ENCODE results near the gene GALNT14.
A peak's percentile ranks its signal among the peaks of the same experiment; 100 is the strongest.

The GALNT14 gene

DNA sequence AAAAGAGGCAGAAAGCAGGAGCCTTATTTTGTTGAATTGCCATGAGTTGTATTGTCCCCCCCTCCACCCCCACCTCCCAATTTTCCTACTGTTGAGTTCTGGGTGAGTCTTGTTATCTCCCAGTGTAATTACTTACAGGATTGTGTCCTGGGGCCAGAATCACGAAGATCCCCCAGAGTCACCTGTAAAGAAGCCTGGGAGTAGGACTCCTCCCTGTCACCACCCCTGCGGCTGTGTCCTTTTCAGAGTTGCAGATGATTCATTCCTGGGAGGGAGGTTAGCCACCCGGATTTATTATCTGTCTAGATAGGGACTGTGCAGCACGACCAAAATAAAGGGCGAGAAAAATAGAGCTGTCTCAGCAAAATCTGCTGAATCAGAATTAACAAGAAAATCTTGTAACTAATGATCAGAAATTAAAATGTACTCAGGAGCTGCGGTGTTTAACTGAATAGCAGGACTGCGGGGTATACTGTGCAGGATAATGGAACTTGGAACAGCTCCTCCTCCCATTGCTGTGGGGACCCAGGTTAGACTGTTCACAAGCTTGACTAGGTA lies 249.3 kb downstream of the GALNT14 start:
- DNase-seq (ENCODE audit: low spot score) = no peak

DNA sequence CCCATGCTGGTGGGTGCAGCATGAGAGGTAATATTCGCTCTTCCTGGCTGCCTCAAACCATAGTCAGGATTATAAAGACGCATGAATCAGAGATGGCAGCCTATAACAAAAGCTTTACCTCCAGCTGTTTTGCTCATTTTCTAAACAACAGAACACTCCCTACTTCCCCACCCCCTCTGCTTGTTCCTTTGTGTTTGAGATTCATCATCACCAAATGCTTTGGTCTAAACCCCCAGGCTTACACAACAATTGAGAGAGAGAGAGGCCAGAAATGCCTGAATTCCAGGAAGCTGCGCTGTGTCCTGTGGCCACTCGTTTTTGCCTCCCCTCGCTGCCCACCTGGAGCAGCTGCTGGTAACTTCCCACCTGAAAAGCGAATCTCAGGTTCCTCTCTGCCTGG lies 252.2 kb downstream of the GALNT14 start:
- DNase-seq (ENCODE audit: low spot score) = no peak

GRCh38 chr2:30883822-30884221 lies 254.4 kb downstream of the GALNT14 start:
- no peak for DNase-seq (ENCODE audit: low spot score)

GRCh38 chr2:30883184-30883583 lies 255.1 kb downstream of the GALNT14 start:
- no peak for DNase-seq (ENCODE audit: low spot score)

DNA sequence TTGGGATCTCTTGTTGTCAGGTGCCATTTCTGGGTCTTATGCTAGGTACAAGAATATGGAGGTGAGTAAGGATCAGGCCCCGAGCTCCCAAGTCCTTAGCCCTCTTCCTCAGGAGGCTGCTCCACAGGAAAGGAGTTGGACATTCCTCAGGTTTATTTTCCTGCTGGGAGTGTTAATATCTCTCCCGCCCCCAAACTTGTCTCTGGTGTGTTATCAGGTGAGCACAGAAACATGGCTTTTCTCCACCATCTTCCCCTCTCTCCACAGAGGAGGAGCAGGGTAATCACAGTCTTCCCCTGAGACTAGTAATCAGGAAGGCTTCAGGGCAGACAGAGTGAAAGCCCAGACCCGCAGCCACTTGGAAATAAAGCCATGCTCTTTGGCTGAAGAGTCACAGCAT lies 257.7 kb downstream of the GALNT14 start:
- DNase-seq (ENCODE audit: low spot score) = no peak

DNA sequence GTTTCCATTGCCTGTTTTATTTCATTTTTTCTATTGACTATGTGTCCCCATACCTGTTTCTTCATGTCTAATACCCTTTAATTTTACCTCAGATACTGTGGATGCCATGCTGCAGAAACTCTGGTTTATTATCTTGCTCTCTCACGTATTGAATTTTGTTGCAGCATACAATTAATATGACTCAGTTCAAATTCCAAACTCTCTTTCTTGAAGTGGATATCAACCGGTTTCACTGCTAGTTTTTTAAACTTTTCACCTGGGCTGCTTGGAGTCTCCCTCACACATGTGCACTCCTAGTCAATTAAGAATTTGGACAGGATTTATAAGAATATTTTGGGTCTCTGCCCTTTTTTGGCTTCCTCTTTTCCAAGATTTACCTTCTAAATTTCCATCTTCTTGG lies 260.4 kb downstream of the GALNT14 start:
- no peak for DNase-seq (ENCODE audit: low spot score)

DNA sequence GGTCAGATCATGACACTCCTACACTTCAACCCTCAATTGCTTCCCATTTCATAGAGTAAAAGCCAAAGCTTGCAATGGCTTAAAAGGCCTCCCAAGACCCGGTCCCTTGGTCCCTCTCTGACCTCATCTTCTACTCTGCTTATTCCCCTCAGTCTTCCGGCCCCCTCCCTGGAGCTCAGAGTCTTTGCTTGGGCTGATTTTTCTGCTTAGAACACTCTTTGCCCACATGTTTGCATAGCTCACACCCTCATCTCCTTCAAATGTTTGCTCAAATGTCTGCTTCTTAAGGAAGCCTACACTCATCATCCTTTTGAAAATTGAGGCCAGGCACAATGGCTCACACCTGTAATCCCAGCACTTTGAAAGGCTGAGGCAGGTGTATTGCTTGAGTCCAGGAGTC lies 265.4 kb downstream of the GALNT14 start:
- DNase-seq (ENCODE audit: low spot score) = no peak

DNA sequence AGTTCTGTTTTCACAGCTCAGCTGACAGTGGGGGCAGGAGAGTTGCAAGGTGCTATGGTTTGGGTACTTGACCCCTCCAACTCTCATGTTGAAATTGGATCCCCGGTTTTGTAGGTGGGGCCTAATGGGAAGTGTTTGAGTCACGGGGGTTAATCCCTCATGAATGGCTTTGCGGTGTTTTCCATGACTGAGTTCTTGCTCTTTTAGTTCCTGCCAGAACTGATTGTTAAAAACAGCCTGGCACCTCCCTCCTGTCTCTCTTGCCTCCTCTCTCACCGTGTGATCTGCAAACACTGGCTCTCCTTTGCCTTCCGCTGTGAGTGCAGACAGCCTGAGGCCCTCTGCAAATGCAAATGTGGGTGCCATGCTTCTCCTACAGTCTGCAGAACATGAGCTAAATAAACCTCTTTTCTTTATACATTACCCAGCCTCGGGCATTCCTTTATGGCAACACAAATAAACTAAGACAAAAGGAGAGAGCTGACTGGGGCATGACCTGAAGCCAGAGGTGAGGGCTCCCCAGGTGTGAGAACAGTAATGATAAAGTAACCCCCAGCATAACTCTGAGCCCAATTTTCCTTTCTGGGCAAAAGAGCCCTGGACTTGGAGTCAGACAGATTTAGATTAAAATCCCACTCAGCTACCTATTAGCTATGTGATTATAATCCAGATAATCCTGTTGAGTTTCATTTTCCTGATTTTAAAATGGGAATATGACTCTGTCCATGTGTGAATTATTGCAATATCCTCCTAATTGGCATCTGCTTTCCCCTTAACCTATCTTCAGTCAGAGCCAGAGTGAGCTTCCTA lies 266.1 kb downstream of the GALNT14 start:
- peak; percentile 14 for DNase-seq (ENCODE audit: low spot score)

GRCh38 chr2:30871440-30871839 lies 266.8 kb downstream of the GALNT14 start:
- DNase-seq (ENCODE audit: low spot score) = no peak

GRCh38 chr2:30869988-30870387 lies 268.3 kb downstream of the GALNT14 start:
- DNase-seq (ENCODE audit: low spot score) = no peak

DNA sequence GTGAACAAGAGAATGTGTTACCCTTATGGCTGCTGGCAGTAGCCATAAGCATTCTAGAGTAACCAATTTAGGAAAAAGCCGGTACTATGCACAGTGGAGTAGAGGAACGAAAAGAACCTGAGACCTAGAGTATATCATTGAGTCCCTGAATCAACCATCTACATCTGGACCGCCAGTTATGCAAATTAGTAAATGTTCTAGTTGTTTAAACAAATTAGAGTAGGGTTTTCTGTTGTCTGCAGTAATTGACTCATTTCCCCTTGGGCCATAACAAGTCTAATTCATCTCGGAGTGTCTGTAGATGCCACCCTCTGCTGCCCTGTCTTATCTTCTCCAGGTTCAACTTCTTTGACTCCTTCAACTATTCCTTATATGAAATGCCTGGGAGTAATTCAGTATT lies 270.9 kb downstream of the GALNT14 start:
- DNase-seq (ENCODE audit: low spot score) = no peak

GRCh38 chr2:30866974-30867373 lies 271.3 kb downstream of the GALNT14 start:
- no peak for DNase-seq (ENCODE audit: low spot score)

- no peak for DNase-seq (ENCODE audit: low spot score)
These were observed 272.2 kb downstream of the GALNT14 start for GRCh38 chr2:30865892-30866681.

DNA sequence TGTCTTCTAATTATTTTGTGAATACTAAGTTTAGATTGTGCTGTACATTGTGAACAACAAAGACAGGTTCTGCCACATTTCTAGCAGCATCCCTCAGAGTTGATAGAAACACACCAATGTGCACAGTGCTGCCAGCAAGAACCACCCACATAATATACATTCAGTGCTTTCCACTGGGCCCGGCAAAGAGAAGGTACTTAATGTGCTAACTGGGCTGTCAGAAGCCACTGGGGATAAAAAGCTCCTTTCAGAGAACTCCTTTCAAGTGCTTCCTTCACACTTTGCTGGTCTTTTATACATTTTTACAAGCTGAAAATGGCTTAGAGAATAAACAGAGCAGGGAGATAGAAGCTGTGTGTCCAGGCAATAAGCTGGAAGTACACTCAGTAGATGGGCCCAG lies 273.0 kb downstream of the GALNT14 start:
- no peak for DNase-seq (ENCODE audit: low spot score)

GRCh38 chr2:30862054-30862651 lies 276.1 kb downstream of the GALNT14 start:
- DNase-seq (ENCODE audit: low spot score) = peak; percentile 79

GRCh38 chr2:30860726-30861125 lies 277.5 kb downstream of the GALNT14 start:
- no peak for DNase-seq (ENCODE audit: low spot score)
